Measurements from ENCODE around the gene PLOD2.

Gene PLOD2

DNA sequence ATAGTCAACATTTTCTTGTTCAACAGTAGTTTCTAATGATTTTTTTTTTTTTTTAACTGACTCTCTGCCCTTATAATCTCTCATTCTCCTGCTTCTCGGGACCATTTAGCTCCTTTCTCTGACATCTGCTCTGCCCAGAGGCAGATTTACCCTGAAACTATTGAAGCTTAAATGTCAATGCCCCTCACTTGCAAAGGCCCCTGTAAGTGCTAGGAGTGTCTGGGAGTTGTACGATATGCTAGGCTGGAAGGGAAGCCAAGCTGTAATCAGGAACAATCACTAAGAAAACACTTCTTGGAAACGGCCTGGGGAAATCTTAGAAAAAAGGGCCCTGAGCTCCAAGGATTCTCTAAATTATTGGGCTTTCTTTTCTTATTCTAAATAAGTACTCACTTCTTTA lies 5.8 kb upstream of the PLOD2 start:
- DNase-seq (ENCODE audit: insufficient read length, low spot score) (no peak), FAIRE-seq (no peak)

DNA sequence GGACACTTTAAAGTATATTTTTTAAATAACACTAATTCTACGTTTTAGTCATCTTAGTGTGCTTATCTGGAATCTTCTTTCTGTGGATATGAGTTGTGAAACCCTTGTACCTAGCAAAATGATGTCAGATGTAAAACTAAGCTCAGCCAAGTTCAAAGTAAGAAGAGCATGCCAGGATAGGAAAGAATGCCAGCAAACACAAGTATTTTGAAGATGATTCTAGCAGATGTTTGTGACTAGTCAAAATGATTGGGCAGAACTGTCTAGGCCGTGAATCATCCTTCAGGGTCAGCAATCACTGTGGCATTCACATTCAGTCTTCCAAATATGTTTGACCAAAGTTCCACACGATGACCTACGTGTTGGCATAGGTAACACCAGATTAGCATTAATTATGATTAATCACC lies 5.4 kb upstream of the PLOD2 start:
- DNase-seq (ENCODE audit: insufficient read length, low spot score): no peak
- no peak for FAIRE-seq

DNA sequence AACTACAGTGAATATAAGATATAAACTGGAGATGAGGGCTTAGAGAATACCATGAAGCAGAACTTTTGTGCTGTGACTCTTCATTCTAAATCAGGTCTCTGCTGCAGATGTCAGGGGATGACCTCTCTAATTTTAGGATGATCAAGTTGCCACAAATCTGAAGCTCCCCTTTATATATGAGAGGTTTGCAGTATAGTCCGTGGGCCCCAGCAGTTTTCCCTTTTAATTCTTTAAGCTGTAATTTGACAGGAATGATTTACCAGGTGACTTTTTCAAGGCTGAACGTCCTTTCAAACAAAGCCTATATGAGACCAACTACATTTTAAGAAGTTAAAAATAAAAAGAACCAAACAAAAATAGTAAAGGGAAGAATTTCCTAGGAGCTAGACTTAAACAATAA lies 4.9 kb upstream of the PLOD2 start:
- FAIRE-seq: no peak
- no peak for DNase-seq (ENCODE audit: insufficient read length, low spot score)

DNA sequence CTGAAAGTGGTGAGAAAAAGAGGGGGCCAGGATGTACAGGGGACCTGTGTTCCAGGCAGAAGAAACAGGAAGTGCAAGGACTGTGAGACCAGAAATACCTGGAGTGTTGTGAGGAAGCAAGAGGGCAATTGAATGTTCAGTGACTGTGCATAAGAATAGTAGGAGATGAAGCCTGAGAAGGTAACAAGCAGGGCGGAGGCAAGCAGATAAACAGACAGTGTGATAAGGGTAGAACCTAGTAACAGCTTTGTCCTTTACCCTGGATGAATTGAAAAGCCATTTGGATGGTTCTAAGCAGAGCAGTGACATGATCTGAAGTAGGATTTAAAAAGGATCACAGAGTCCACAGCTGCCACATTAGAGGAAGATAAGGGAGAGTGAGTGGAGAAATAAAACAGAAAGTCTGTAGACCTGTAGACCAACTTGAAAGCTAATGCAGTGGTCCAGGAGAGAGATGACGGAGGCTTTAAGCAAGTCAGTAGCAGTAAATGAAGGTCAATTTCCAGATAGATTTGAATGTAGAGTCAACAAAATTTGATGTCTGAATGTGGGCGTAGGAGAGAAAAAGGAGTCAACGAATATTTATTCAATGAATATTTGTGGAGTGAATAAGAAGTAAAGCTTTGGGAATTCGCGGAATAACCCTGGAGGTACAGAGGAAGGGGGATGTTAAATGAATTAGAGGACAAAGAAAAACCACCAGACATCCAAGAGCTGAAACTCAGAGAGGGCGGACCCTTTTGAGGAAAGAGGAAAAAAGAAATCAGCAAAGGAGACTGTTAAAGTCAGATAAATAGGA lies 4.2 kb upstream of the PLOD2 start:
- no peak for FAIRE-seq
- DNase-seq (ENCODE audit: insufficient read length, low spot score): no peak

DNA sequence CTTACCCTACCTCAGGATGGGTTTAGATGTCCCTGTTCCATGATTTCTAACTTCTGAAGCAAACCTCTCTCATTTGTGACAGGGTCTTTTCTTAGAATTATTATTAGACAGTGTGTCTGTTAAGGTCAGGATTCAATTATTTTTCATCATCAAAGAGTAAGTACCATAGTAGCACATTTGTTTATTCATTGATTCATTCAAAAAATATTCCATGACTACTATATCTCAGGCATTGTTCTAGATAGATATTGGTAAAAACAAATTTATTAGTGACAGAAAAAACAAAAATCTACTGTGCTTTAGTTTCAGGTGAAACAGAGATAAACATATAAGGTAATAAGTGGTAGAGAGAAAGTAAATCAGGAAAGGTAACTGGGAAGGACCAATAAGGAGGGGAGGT lies 3.5 kb upstream of the PLOD2 start:
- FAIRE-seq (no peak), DNase-seq (ENCODE audit: insufficient read length, low spot score) (no peak)

DNA sequence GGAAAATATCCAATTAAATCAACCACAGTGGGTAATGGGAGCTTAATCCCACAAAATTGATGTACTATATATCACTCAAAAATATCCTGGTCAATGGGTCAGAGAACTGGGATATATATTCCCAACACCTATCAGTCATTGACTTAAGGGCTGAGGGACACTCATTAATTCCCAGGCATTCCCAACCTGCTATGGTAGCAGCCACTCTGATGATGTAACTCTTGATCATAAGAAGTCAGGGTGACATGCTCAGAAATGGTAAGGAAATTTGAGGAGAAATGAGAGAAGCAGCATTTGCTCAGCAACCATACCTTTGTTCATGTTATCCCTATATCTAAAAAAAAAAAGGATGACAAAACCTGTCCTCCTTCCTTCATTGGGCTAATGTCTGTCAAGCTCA lies 3.1 kb upstream of the PLOD2 start:
- DNase-seq (ENCODE audit: insufficient read length, low spot score): no peak
- no peak for FAIRE-seq

DNA sequence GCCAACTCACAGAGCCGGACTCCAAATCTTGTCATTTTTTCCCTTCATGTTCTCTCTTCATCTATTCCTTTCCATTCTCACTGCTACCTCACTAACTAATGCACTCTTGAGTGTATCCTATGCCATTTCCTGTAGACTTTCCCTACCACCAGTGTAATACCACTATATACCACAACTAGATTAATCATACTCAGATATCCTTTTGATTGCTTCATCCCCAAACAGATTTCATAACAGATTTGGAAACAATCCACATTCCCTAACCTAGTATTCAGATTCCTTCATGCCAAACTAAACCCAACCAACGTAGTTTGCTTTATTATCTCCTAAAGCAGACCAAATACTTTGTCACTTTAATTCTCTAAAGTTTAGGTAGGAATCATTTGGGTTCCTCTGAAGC lies 2.6 kb upstream of the PLOD2 start:
- DNase-seq (ENCODE audit: insufficient read length, low spot score): no peak
- no peak for FAIRE-seq

DNA sequence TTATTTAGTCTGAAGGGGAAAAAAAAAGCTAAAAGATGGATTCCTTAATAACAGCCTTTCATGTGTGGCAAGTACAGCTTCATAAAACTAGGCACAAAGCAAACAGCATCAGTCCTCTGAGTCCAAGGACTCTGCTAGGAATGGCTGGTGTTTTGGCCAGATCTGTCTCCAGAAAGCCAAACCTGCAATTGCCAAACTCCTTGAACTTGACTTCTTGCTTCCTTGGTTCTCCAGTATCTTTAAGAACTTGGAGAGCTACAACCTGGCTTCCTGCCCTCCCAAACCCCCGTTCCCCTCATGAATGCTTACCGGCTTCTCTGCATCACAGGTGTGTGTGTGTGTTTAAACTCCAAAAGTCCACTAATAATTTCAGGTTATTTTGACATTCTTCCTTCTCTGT lies 1.6 kb upstream of the PLOD2 start:
- FAIRE-seq (no peak), DNase-seq (ENCODE audit: insufficient read length, low spot score) (no peak)

DNA sequence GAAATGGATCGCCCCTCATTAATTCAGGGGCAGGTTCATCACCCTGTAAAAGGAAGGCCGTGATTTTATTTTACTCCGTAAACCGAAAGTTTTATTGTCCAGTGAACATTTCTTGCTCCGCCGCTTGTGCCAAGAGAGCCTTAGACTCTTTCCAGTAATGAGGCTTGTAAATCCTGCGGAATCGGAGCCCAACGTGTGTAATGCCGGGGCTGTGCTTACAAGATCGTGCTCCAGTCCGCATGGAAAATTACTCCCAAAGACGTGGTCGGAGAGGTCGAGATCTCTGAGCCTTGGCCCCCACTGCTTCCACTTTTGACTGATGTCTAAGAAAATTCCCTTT lies 649 bp upstream of the PLOD2 start:
- FAIRE-seq (no peak), DNase-seq (ENCODE audit: insufficient read length, low spot score) (no peak)

DNA sequence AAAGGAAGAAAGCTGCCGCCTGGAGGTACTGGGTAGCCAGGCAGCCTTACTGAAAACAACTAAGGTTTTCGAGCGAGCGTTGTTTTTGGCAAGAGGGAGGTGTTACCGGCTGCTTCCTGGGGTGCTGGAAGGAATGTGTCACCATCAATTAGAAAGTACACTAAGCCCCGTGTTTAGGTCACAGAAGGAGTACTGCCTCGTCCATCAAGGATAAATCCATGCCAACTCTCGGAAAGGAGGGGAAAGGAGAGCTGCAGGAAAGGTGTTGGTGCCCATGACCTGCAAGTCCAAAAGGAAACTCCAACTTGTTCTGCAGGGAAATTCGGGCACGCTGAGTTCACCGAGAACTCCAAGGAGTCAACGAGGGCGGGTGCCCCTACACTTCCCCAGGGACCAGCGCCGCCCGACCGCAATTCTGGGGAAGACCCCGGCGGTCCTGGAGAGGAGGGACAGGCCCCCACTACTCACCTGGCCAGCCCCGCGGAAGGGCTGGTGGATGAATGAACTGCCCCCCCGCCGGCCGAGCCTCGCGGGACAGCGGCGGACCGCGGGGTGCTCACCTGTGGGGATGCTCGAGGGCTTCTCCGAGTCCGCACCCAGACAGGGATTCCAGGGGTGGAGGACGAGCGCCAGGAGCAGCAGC lies 542 bp downstream of the PLOD2 start:
- DNase-seq (ENCODE audit: insufficient read length, low spot score) (no peak), FAIRE-seq (no peak)

DNA sequence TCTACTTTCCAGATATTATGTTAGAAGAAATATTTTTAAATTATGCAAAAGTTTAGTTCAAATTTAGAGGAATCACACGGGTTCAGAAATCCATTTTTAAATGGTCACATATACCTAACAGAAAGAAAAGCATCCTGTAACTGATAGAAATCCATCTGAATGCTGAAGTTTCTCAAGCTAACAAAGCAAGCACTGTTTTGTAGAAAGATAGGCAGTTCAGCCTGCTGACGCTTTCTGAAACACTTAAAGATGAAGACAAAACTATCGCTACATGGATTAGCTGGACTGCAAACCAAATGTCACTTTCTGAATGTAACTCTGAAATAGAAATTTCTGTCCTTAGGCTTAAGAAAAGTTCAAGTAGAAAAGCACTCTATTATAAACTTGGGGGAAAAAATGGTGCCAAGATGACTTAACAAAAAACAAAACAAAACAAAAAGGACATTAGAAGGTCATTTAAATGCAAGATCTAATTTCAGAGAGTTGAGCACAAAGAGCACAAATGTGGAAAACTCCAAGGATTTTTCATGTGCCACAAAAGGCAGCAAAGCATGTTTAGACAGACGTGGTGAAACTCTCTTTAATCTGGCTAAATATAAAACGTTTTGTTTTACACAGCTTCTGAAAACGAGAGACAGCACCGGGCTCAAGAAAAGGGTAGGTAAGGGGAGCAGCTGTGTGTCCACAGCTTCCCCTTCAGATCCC lies 1.2 kb downstream of the PLOD2 start:
- FAIRE-seq (peak; percentile 23), DNase-seq (ENCODE audit: insufficient read length, low spot score) (no peak)

DNA sequence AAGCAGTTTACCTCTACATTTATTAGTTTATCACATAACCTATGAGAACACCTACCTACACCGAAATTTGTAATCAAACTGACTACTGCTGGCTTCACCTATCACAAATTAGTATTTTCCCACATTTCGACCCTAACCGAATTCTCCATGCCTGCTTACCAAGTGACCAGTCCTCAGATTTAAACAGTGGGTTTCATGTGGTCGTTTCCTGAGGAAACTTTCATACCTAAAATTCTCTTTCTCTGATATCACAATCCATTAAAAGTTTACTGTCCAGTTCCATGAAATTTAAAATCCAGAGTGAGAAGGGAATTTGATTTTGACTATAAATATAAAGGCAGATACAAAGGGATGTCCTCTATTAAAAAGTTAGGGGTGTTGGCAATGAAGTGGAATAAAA lies 1.9 kb downstream of the PLOD2 start:
- FAIRE-seq (no peak), DNase-seq (ENCODE audit: insufficient read length, low spot score) (no peak)

DNA sequence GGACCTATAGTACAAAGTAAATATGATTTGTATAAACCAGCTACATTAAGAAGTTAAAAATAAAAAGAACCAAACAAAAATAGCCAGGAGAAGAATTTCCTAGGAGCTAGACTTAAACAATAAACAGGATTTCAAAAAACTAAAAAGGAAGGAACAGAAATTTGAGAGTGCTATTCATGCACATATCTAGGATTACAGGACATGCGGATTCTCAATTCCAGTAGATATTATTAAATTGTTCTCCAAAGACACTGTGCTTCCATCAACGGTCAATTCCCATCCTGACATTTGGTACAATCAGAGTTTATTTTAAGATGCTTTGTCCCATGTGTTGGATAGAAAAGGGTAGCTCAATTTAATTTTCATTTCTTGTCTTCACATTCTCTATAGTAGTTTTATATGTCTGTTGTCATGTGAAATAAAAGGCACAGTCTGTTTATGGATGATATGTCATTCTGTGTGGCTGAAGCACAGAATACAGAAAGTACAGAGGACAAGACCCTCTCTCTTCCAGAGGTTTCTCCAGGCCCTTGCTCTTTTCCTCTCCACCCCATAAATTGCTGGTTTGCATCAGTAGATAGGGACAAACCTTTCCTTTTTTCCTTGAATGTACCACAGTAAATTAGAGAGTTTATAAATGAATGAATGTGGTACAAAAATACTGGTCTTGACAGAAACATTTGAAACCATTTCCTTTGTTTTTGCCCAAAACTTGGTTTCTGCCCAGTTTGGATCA lies 3.5 kb downstream of the PLOD2 start:
- FAIRE-seq: no peak
- DNase-seq (ENCODE audit: insufficient read length, low spot score): no peak

DNA sequence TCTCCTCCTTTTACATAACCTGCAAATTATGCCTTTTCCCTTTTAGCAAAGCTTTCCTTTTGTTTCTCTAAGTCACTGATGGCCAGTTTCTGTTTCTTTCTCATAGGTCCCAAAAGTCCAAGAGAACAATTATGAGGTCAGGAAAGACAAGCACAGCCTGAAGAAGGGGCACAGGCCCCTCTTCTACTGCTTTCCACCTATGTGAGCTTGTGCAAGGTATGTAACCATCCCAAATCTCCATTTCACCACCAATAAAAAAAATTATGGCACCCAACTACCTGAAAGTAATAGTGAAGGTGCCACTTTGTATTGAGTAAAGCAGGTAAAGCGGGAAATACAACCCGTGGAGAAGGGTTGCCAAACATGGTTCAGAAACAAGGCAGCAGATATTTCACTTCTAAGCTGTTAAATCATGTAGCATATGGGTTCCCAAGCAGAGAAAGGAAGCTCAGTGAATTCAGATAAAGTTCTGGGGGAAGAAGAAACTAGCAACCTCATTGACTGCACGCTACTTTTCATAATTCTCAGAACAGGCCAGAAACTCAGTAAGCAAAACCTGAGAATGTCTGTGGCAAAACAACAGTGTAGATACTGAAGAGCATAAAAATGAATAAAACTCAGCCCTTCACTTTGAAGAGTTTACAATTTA lies 4.2 kb downstream of the PLOD2 start:
- no peak for DNase-seq (ENCODE audit: insufficient read length, low spot score)
- peak; percentile 28 for FAIRE-seq

DNA sequence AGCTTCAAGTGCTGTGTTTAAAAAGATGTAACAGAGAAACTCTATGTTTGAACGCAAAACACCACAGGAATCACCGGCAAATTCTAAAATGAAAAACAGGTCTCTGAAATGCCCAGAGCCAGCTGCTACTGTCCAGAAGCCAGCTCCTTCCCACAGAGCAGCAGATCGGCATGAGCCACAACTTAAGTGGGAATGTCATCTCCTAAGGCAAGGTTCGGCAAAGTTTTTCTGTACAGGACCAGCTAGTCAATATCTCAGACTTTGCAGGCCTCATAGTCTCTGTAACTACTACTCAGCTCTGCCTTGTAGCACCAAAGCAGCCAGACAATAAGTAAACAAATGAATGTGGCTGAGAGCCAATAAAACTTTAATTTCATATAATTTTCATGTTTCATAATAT lies 4.9 kb downstream of the PLOD2 start:
- DNase-seq (ENCODE audit: insufficient read length, low spot score): no peak
- no peak for FAIRE-seq

DNA sequence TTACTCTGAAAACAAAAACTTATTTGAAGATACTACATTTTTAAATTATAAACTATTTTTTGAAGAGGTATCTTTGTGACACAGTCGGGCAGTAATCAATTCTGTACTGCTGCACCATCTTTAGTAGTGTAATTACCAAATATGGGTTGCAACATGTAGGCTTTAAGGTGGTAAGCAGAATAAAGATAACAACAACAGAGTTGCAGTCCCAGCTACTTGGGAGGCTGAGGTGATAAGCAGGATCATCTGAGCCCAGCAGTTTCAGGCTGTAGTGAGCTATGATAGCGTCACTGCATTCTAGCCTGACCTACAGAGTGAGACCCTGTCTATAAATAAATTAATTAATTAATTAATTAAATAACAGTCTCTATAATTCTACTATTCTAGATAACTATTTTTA lies 6.0 kb downstream of the PLOD2 start:
- DNase-seq (ENCODE audit: insufficient read length, low spot score) (no peak), FAIRE-seq (no peak)

DNA sequence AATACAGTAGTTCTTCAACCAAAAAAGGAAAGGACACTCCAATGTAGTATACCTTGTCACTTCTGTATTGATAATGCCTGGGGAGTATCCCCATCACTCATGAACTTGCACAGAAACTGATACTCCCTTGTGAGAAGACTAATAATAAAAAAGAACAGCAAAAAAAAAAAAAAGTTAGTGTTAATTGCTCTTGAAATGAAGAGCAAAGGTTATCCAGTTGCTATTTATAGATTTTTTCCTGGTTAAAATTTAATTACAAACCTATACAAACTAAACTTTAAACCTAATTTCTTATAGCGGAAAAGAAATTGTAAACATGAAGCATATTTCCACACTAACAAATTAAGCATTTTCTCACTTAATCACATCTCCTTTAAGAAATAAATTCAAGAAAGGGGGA lies 6.7 kb downstream of the PLOD2 start:
- no peak for FAIRE-seq
- DNase-seq (ENCODE audit: insufficient read length, low spot score): no peak

DNA sequence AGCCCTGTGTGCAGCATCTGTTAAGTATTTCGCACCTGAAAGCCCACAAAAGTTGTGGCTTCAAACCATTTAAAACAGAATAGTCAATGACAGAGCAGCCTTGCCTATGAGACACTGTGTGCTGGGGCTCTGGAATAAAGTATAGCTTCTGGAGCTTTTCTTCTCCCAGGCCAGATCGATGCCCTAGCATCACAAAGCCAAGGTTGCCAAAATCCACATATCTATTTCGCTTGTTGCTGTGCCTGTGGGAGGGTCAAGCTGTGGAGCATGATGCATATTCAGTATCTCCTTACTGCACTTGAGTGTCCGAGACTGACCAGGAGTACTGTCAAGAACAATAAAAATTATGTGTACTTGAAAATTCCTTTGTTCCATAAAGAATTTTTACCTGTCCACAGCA lies 7.6 kb downstream of the PLOD2 start:
- FAIRE-seq (no peak), DNase-seq (ENCODE audit: insufficient read length, low spot score) (no peak)

DNA sequence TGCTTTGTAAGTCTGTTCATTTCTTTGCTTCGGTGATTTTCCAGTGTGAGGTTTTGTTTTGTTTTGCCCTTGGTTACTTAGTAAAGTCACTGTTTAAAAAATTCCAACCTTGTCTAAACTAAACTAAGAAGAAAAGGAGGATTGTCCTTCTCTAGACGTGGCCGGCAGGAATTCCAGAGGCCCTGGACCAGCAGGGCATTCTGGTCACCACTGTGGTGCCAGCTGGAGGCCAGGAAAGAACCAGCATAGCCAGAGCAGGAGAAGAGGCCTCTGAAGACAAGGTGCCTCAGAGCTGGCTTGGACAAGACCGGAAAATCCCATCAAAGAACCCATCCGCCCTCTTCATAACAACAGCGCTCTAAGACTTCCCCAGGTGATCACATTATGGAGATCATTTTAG lies 8.2 kb downstream of the PLOD2 start:
- DNase-seq (ENCODE audit: insufficient read length, low spot score) (no peak), FAIRE-seq (no peak)

DNA sequence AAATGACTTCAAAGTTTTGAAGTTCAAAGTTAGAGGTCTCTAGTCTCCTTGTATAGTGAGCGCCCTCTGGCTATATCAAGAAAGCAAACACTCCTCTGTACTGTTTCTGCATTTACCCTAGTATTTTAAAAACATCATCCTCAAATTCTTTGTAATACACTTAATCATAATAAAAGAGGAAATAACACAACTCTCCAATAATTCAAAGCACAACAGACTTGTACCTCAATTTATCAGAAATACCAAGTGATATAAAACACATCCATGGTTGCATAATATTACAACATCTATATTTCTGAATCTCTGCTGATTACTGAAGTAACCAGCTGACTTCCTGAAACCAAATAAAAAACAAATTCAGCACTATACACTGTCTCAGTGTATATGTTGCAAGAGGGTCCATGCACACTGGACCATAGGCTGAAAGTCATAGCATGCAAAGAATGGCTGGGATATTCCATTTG lies 12.5 kb downstream of the PLOD2 start:
- FAIRE-seq (no peak), DNase-seq (ENCODE audit: insufficient read length, low spot score) (no peak)

DNA sequence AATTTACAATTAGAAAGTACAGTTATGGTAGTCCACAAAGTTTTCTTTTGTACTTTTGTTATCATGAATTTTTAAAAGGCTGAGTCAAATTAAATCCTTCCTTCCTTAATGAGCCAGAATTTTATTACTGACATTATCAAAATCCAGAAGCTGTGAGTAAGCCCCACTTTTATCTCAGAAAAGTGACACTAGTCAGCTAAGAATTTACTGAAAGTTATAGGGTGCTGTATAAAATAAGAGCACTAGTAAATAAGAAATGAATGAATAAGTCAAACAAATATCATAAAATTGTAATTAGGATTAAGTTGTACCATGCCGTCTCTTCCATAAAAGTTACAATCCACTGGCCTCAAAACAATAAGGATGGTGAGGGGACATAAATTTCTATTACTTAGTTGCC lies 15.3 kb downstream of the PLOD2 start:
- no peak for FAIRE-seq

More for the DNA sequence above, 15.3 kb downstream of the PLOD2 start:
- DNase-seq (ENCODE audit: insufficient read length, low spot score): no peak

Data from GM19239 (cell line).